ENCODE results near the gene TRIM71. TPM values are rescaled to one million over a fixed set of nuclear protein-coding genes. Genes with fewer than 3 reads are reported as not detected.
A peak's percentile ranks its signal among the peaks of the same experiment; 100 is the strongest.

TRIM71 gene
- total RNA-seq, 4 donors from 2014 or later, result 0.13 to 0.84 (median 0.36) TPM; not detected in 1

- TF ChIP-seq CTCF (IDR thresholded peaks at IDR 0.05), result no peak
- DNase-seq (ENCODE audit: low spot score), result no peak
- ATAC-seq (ENCODE audit: low FRiP score), result no peak
Measured at GRCh38 chr3:32867954-32868353, 50.2 kb downstream of the TRIM71 start.

GRCh38 chr3:32868719-32869512 lies 51.1 kb downstream of the TRIM71 start:
- ATAC-seq (ENCODE audit: low FRiP score) (no peak), DNase-seq (ENCODE audit: low spot score) (no peak)
- TF ChIP-seq CTCF (IDR thresholded peaks at IDR 0.05), result no peak

- ATAC-seq (ENCODE audit: low FRiP score) (no peak), DNase-seq (ENCODE audit: low spot score) (no peak)
- no peak for TF ChIP-seq CTCF (IDR thresholded peaks at IDR 0.05)
Measured at GRCh38 chr3:32869513-32870047, 51.8 kb downstream of the TRIM71 start.

- no peak for ATAC-seq (ENCODE audit: low FRiP score)
Measured at GRCh38 chr3:32870373-32871095, 52.7 kb downstream of the TRIM71 start.

GRCh38 chr3:32871273-32871672 lies 53.5 kb downstream of the TRIM71 start:
- DNase-seq (ENCODE audit: low spot score) (no peak), ATAC-seq (ENCODE audit: low FRiP score) (no peak)
- no peak for TF ChIP-seq CTCF (IDR thresholded peaks at IDR 0.05)

More at GRCh38 chr3:32870373-32871095, 52.7 kb downstream of the TRIM71 start:
- no peak for TF ChIP-seq CTCF (IDR thresholded peaks at IDR 0.05)
- no peak for DNase-seq (ENCODE audit: low spot score)

- ATAC-seq (ENCODE audit: low FRiP score), result peak; percentile 61
Measured at GRCh38 chr3:32872487-32873382, 54.9 kb downstream of the TRIM71 start.

More at GRCh38 chr3:32872487-32873382, 54.9 kb downstream of the TRIM71 start:
- DNase-seq (ENCODE audit: low spot score), result no peak
- TF ChIP-seq CTCF (IDR thresholded peaks at IDR 0.05), result no peak
